Naive thymus-derived CD4-positive, alpha-beta T cell (primary cell): ENCODE data around the gene CNTN4. TPM values are rescaled to one million over a fixed set of nuclear protein-coding genes. Genes with fewer than 3 reads are reported as not detected.

ENCODE experiments used
- ATAC-seq: fragments of 150-1000 bp; cut with Tn5 transposase; 2 replicates; pipeline ENCODE4 v1.10.0; 2021; ENCODE audit warnings: mild to moderate bottlenecking, moderate library complexity
- CTCF ChIA-PET: fragments of 350-600 bp; sonication (Branson Sonifier 250); formaldehyde crosslinking; loops from one replicate; lab custom pipeline; 2021; ENCODE audit warnings: antibody characterized with exemption; lab: Charles Lee
- POLR2A ChIA-PET: fragments of 350-600 bp; sonication (Branson Sonifier 250); formaldehyde crosslinking; loops from one replicate; lab custom pipeline; 2021; ENCODE audit warnings: antibody characterized with exemption, inconsistent platforms; lab: Charles Lee
- DNase-seq, 9 donors: peaks; one replicate each; pipeline versions ENCODE4 v3.0.0 to v3.0.0-alpha.2; 2020 to 2022; ENCODE audit warnings: mixed read lengths in 1 of 9
- H3K27ac ChIP-seq: one replicate; pipeline ENCODE4 v1.7.0; 2013; ENCODE audit warnings: mild to moderate bottlenecking, low read depth, low read length, moderate library complexity
- H3K27me3 ChIP-seq, 2 donors: one replicate each; pipeline ENCODE4 v1.7.0; 2013; ENCODE audit warnings: low read length in 2 of 2, mild to moderate bottlenecking in 2 of 2, moderate library complexity in 2 of 2; ENCODE audit not compliant: control insufficient read depth in 2 of 2, insufficient read depth in 2 of 2
- H3K36me3 ChIP-seq, 3 experiments: 1 replicate in 2 of 3; 2 replicates in 1 of 3; pipeline ENCODE4 v1.7.0; 2013; ENCODE audit warnings: low read length in 3 of 3, mild to moderate bottlenecking in 3 of 3, moderate library complexity in 1 of 3; ENCODE audit not compliant: insufficient read depth in 3 of 3, control insufficient read depth in 2 of 3
- H3K4me1 ChIP-seq, 2 donors: one replicate each; pipeline ENCODE4 v1.7.0; 2013; ENCODE audit warnings: low read length in 2 of 2, mild to moderate bottlenecking in 2 of 2, moderate library complexity in 1 of 2; ENCODE audit not compliant: control insufficient read depth in 2 of 2, insufficient read depth in 2 of 2
- H3K4me3 ChIP-seq: 2 replicates; pipeline ENCODE4 v1.7.0; 2013; ENCODE audit warnings: mild to moderate bottlenecking, low read length
- H3K9me3 ChIP-seq, 3 experiments: 1 replicate in 2 of 3; 2 replicates in 1 of 3; pipeline ENCODE4 v1.7.0; 2013; ENCODE audit warnings: low read length in 3 of 3; ENCODE audit not compliant: control insufficient read depth in 2 of 3
- H3K27ac Mint-ChIP-seq, 9 donors: one replicate each; pipeline ENCODE4 v1.8.0; 2020 to 2022; ENCODE audit warnings: mixed read lengths in 9 of 9, mild to moderate bottlenecking in 8 of 9, moderate library complexity in 5 of 9, inconsistent platforms in 2 of 9
- H3K27me3 Mint-ChIP-seq, 5 donors: one replicate each; pipeline ENCODE4 v1.8.0; 2021 to 2022; ENCODE audit warnings: mixed read lengths in 5 of 5, mild to moderate bottlenecking in 1 of 5
- H3K36me3 Mint-ChIP-seq, 5 donors: one replicate each; pipeline ENCODE4 v1.8.0; 2020 to 2022; ENCODE audit warnings: mixed read lengths in 5 of 5, mild to moderate bottlenecking in 3 of 5, inconsistent platforms in 1 of 5
- H3K4me1 Mint-ChIP-seq, 7 donors: one replicate each; pipeline ENCODE4 v1.8.0; 2020 to 2022; ENCODE audit warnings: mixed read lengths in 7 of 7, mild to moderate bottlenecking in 3 of 7, inconsistent platforms in 1 of 7
- H3K4me3 Mint-ChIP-seq, 10 donors: one replicate each; pipeline ENCODE4 v1.8.0; 2020 to 2022; ENCODE audit warnings: mild to moderate bottlenecking in 10 of 10, mixed read lengths in 10 of 10, moderate library complexity in 6 of 10, inconsistent platforms in 2 of 10
- H3K9me3 Mint-ChIP-seq, 11 donors: one replicate each; pipeline ENCODE4 v1.8.0; 2020 to 2022; ENCODE audit warnings: mixed read lengths in 11 of 11, mild to moderate bottlenecking in 4 of 11, inconsistent platforms in 1 of 11, moderate library complexity in 1 of 11
- intact Hi-C, 2 donors: fragments of 100-400 bp; cut with micrococcal nuclease; formaldehyde crosslinking; loops; one replicate each; pipeline ENCODE4 v1.15.1; 2023
- polyA plus RNA-seq, 2 donors: library from polyadenylated mRNA; unstranded; fragments of 300-500 nt; fragmentation: Illumina TruSeq; gene quantifications; one replicate each; pipeline ENCODE4 v1.2.3, GENCODE V29; 2021
- total RNA-seq, 6 experiments: library from RNA in 5 of 6; stranded (reverse) in 5 of 6; gene quantifications; 1 replicate in 5 of 6; 2 replicates in 1 of 6; pipeline ENCODE4 v1.2.3 and lab custom pipeline; 2021 to 2026

CNTN4 gene
- total and polyA plus RNA-seq, 7 experiments from 2014 or later: not detected

DNA sequence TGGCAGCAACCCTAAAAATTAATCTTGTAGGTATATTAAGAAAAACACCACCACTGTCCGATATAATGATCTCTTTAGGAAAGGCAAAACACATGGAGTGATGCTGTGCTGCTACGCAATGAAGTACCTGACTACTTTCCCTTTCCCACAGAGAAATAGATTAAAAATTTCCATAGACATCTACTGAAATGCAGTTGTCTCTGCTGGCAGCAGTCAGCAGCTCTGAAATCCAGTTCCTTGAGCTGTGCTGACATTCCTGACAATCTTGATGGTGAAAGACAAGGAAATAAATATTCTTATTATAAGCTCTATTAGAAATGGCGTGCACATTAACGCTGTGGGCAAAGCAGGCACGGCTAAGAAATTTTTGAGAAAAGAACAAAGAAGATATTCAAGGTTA is 723.9 kb downstream of the CNTN4 start:
- no peaks in the 10 kb centered on the region for H3K27me3 ChIP-seq
- Mint-ChIP-seq H3K36me3 (no peaks in the 10 kb centered on the region), H3K4me3 (no peak overlapping the region), H3K9me3 (no peaks in the 10 kb centered on the region), H3K27ac (no peak overlapping the region), H3K27me3 (peaks cover 0 to 5% (median 0%) of the 10 kb centered on the region in 5 donors), H3K4me1 (no peaks in the 10 kb centered on the region)
- ATAC-seq: no peak
- POLR2A ChIA-PET: no interaction called here
- H3K36me3 ChIP-seq: no peaks in the 10 kb centered on the region
- H3K9me3 ChIP-seq: no peaks in the 10 kb centered on the region
- DNase-seq: no peak
- no peaks in the 10 kb centered on the region for H3K4me1 ChIP-seq
- H3K27ac ChIP-seq: no peak overlapping the region
- H3K4me3 ChIP-seq: no peak overlapping the region
- intact Hi-C loops: no loop called here
- CTCF ChIA-PET: no interaction called here

- no peak for DNase-seq
- intact Hi-C loops: no loop called here
- Mint-ChIP-seq H3K4me3 (no peak overlapping the region), H3K4me1 (no peaks in the 10 kb centered on the region), H3K9me3 (no peaks in the 10 kb centered on the region), H3K27me3 (peaks cover 0 to 5% (median 0%) of the 10 kb centered on the region in 5 donors), H3K27ac (no peak overlapping the region), H3K36me3 (no peaks in the 10 kb centered on the region)
- H3K4me1 ChIP-seq: no peaks in the 10 kb centered on the region
- H3K9me3 ChIP-seq: no peaks in the 10 kb centered on the region
- POLR2A ChIA-PET: no interaction called here
- H3K36me3 ChIP-seq: no peaks in the 10 kb centered on the region
- no peak for ATAC-seq
- no peak overlapping the region for H3K4me3 ChIP-seq
- CTCF ChIA-PET: no interaction called here
- H3K27me3 ChIP-seq: no peaks in the 10 kb centered on the region
- no peak overlapping the region for H3K27ac ChIP-seq
Measured at GRCh38 chr3:2823031-2823430, 724.4 kb downstream of the CNTN4 start.

DNA sequence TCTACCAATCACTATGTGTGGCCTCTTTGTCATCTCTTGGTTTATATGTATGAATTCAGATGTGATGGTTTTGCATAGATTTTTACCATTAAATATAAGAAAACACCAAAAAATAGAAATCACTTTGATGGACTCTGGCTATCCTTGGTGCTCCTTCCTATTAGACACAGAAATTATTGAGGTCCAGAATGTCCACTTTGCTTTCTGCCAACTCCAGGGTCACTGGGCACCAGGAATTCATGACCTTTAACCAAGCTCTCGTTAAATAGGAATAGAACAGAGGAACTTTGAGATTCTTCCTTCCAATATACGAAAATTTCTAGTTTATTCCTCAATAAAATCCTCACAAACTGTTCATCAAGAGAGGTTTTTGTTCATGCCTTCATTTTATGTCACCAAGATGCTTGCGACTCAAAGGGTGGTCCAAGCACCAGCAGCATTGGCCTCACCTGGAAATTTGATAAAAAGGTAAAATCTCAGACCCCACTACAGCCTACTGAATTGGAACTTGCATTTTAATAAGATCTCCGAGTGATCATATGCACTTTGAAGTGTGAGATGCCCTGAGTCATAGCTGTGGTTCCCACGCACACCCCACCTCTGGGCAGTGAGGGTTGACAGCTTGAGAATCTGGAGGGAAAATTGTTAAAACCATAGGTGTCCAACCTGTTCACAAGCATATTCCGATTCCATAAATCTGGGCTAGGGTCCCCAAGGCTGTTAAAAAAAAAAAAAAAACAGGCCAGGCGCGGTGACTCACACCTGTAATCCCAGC is 725.0 kb downstream of the CNTN4 start:
- ChIA-PET POLR2A (no interaction called here), CTCF (no interaction called here)
- Mint-ChIP-seq H3K9me3 (no peaks in the 10 kb centered on the region), H3K27ac (no peak overlapping the region), H3K4me3 (no peak overlapping the region), H3K4me1 (no peaks in the 10 kb centered on the region), H3K36me3 (no peaks in the 10 kb centered on the region), H3K27me3 (peaks cover 0 to 5% (median 0%) of the 10 kb centered on the region in 5 donors)
- Histone ChIP-seq H3K4me1 (no peaks in the 10 kb centered on the region), H3K27ac (no peak overlapping the region), H3K4me3 (no peak overlapping the region), H3K9me3 (no peaks in the 10 kb centered on the region), H3K27me3 (no peaks in the 10 kb centered on the region), H3K36me3 (no peaks in the 10 kb centered on the region)
- ATAC-seq (no peak), DNase-seq (no peak)
- intact Hi-C loops: no loop called here

- CTCF ChIA-PET: no interaction called here
- Mint-ChIP-seq H3K4me3 (no peak overlapping the region), H3K27ac (no peak overlapping the region), H3K4me1 (no peaks in the 10 kb centered on the region), H3K27me3 (peaks cover 0 to 5% (median 0%) of the 10 kb centered on the region in 5 donors), H3K9me3 (no peaks in the 10 kb centered on the region), H3K36me3 (no peaks in the 10 kb centered on the region)
- no peak overlapping the region for H3K4me3 ChIP-seq
- POLR2A ChIA-PET: no interaction called here
- intact Hi-C loops: no loop called here
- H3K27me3 ChIP-seq: no peaks in the 10 kb centered on the region
- no peaks in the 10 kb centered on the region for H3K36me3 ChIP-seq
- H3K9me3 ChIP-seq: no peaks in the 10 kb centered on the region
- no peak overlapping the region for H3K27ac ChIP-seq
- ATAC-seq: no peak
- DNase-seq: no peak
- no peaks in the 10 kb centered on the region for H3K4me1 ChIP-seq
Measured at GRCh38 chr3:2826036-2826435, 727.4 kb downstream of the CNTN4 start.

DNA sequence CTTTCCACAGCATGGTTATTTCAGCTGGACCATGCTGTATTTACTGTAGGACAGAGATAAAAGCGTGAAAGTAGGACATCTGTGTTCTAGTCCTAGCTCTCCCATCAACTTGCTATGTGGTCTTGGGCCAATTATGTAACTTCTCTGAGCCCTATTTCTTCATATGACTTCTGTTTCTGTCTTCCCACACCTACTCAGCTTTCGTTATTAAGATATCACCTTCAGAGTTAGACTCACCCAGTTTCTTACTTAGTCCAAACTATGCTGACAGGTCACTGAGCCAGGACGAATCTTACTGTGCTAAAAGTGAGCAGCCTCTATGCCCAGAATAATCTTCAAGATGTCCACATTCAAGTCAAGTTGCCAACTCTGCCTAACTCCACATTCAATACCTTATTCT is 727.8 kb downstream of the CNTN4 start:
- no peak for ATAC-seq
- CTCF ChIA-PET: no interaction called here
- Histone ChIP-seq H3K27me3 (no peaks in the 10 kb centered on the region), H3K4me1 (no peaks in the 10 kb centered on the region), H3K36me3 (no peaks in the 10 kb centered on the region), H3K27ac (no peak overlapping the region), H3K9me3 (no peaks in the 10 kb centered on the region), H3K4me3 (no peak overlapping the region)
- peaks cover 0 to 5% (median 0%) of the 10 kb centered on the region in 5 donors for H3K27me3 Mint-ChIP-seq
- H3K4me1 Mint-ChIP-seq: no peaks in the 10 kb centered on the region
- H3K27ac Mint-ChIP-seq: no peak overlapping the region
- intact Hi-C loops: no loop called here
- DNase-seq: no peak
- H3K4me3 Mint-ChIP-seq: no peak overlapping the region
- POLR2A ChIA-PET: no interaction called here
- H3K9me3 Mint-ChIP-seq: no peaks in the 10 kb centered on the region
- no peaks in the 10 kb centered on the region for H3K36me3 Mint-ChIP-seq

DNA sequence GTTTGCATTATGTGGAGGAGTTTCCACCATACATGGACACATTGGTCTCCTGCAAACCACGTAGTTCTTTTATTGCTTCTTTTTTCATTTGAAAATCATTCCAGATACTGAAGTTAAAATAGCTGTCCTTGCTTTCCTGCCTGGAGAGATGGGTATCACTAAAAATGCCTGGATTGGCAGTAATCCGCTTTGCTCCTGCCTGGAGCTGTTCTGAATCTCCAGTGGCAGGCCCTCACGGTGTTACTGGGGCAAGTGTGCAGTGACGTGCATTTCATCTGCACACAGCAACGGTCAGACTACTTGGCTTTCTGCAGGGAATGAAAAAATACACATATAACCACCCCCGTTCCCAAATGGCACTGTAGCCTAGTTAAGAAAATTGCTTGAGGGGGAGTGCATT is 738.6 kb downstream of the CNTN4 start:
- H3K27me3 Mint-ChIP-seq: peaks cover 0 to 6% (median 2%) of the 10 kb centered on the region in 5 donors
- CTCF ChIA-PET: interaction anchor here (0.6 kb wide), 1 partner anchor 106 kb away, joined by 4 read pairs; no protein-coding TSS in a partner anchor
- H3K4me1 Mint-ChIP-seq: peaks cover 0 to 3% (median 0%) of the 10 kb centered on the region in 7 donors

DNA sequence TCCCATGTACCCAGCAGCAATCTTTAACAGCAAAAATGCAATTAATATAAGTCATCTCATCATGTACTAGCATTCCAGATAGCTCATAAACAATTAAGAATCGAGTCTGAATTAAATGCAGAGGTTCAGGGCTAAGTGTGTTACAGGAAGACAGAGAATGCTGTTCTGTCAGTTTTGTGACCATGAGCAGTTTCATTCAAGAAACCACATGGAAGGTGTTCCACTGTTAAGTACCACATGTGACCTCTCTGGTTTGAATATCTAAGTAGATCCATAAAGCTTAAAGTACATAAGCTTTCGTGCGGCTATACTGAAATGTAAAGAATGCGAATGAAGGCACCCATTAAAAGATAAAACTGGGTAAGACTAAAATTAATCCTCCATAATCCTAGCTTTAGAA is 739.2 kb downstream of the CNTN4 start:
- Histone ChIP-seq H3K27ac (no peak overlapping the region), H3K4me1 (no peaks in the 10 kb centered on the region), H3K36me3 (no peaks in the 10 kb centered on the region), H3K4me3 (no peak overlapping the region), H3K27me3 (no peaks in the 10 kb centered on the region), H3K9me3 (no peaks in the 10 kb centered on the region)
- intact Hi-C loops: no loop called here
- Mint-ChIP-seq H3K27ac (no peak overlapping the region), H3K9me3 (no peaks in the 10 kb centered on the region), H3K27me3 (peaks cover 0 to 2% (median under 1%) of the 10 kb centered on the region in 5 donors), H3K36me3 (no peaks in the 10 kb centered on the region), H3K4me1 (no peaks in the 10 kb centered on the region), H3K4me3 (no peak overlapping the region)
- ChIA-PET POLR2A (no interaction called here), CTCF (no interaction called here)
- no peak for ATAC-seq
- no peak for DNase-seq

More for the DNA sequence above, 738.6 kb downstream of the CNTN4 start:
- Mint-ChIP-seq H3K27ac (no peak overlapping the region), H3K36me3 (no peaks in the 10 kb centered on the region), H3K9me3 (no peaks in the 10 kb centered on the region), H3K4me3 (no peak overlapping the region)
- no peak for DNase-seq
- POLR2A ChIA-PET: no interaction called here
- no peaks in the 10 kb centered on the region for H3K27me3 ChIP-seq
- no peaks in the 10 kb centered on the region for H3K9me3 ChIP-seq
- H3K27ac ChIP-seq: no peak overlapping the region
- intact Hi-C loops: no loop called here
- no peaks in the 10 kb centered on the region for H3K36me3 ChIP-seq
- no peak for ATAC-seq
- H3K4me1 ChIP-seq: no peaks in the 10 kb centered on the region
- no peak overlapping the region for H3K4me3 ChIP-seq
